H1 (cell line): ENCODE data around the gene MACROD2.

Experiments used
- CTCF ChIP-seq, 3 experiments: IDR thresholded peaks; 1 replicate in 2 of 3; 2 replicates in 1 of 3; pipeline versions ENCODE4 v1.5.1 to v1.6.1; 2011; ENCODE audit warnings: low read length in 3 of 3, mild to moderate bottlenecking in 3 of 3, inconsistent platforms in 2 of 3, low read depth in 1 of 3, moderate library complexity in 1 of 3; ENCODE audit not compliant: insufficient read depth in 1 of 3; ENCODE audit errors: control extremely low read depth in 1 of 3
- EGR1 ChIP-seq: IDR thresholded peaks from 2 replicates; pipeline ENCODE4 v1.6.1; 2011; ENCODE audit warnings: low read depth, low read length, borderline replicate concordance
- EP300 ChIP-seq, 2 experiments: IDR thresholded peaks; 1 replicate in 1 of 2; 2 replicates in 1 of 2; pipeline ENCODE4 v1.6.1; 2011 to 2012; ENCODE audit warnings: low read depth in 2 of 2, low read length in 2 of 2, mild to moderate bottlenecking in 2 of 2, borderline replicate concordance in 1 of 2, inconsistent platforms in 1 of 2, moderate library complexity in 1 of 2
- EZH2 ChIP-seq: fragments of 200-600 bp; sonication (generic); IDR thresholded peaks from 2 replicates; pipeline ENCODE4 v1.7.1; 2012; ENCODE audit warnings: low read depth, mild to moderate bottlenecking, moderate library complexity, low read length, inconsistent platforms; ENCODE audit not compliant: severe bottlenecking
- JUND ChIP-seq: IDR thresholded peaks from 2 replicates; pipeline ENCODE4 v1.6.1; 2011; ENCODE audit warnings: mild to moderate bottlenecking, improper control_type of control experiment, low read length
- KDM1A ChIP-seq: fragments of 200-600, 300-600 bp; sonication (generic); IDR thresholded peaks from 2 replicates; pipeline ENCODE4 v1.7.1; 2016; ENCODE audit warnings: mild to moderate bottlenecking, low read length, borderline replicate concordance
- SP1 ChIP-seq: IDR thresholded peaks from 2 replicates; pipeline ENCODE4 v1.6.1; 2011; ENCODE audit warnings: low read depth, low read length

DNA sequence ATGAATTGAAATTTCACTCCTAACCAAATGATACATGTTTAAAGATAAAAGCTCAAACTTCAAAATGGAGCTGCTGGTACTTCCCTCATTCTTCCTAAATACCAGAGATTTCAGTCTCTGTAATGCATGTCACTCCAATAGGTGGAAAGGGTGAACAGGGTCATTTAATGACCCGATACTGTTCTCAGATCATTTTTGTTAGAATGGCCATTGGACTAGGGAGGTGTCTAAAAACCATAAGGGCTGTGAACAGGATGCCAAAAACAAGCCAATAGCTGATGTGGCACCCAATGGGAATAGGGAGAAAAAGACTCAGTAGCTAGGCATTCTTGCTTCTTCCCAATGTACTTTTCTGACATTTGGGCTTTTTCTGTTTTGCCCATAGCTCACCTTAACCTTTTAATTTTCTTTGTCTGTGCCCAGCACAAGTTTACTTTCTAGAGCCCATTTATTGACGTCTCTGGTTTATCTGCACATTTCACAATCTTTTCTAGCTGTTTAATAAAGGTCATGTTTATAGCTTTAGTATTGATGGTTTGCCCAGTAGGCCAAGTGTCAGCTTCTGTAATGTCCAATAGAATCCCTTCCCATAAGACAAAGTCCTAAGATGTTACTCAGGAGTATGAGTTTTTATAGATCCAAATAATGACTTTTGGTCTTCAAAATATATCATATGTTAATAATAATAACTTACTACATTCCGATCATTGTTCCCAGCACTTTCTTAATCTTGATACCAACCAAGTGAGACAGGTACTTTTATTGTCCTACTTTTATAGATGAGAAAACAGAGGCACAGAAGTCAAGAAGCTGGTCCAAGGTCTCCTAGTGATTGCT is 366.4 kb downstream of the MACROD2 start:
- TF ChIP-seq CTCF (IDR thresholded peaks at IDR 0.05; ENCODE audit: control extremely low read depth in 1 of 3, insufficient read depth in 1 of 3, low read depth in 1 of 3, low read length in 3 of 3) = no peak
- no peak for TF ChIP-seq SP1
- TF ChIP-seq EZH2 = no peak
- TF ChIP-seq EP300 (IDR thresholded peaks at IDR 0.05; ENCODE audit: borderline replicate concordance in 1 of 2, low read depth in 2 of 2, low read length in 2 of 2) = no peak
- TF ChIP-seq KDM1A = no peak
- TF ChIP-seq JUND = no peak
- no peak for TF ChIP-seq EGR1
